Fibroblast of skin of left quadriceps (primary cell): ENCODE results near the gene APMAP.

Experiments used
- DNase-seq, 2 experiments: peaks; one replicate each; pipeline ENCODE4 v3.0.0-alpha.2; 2013; ENCODE audit warnings: low read depth in 2 of 2

APMAP gene

DNA sequence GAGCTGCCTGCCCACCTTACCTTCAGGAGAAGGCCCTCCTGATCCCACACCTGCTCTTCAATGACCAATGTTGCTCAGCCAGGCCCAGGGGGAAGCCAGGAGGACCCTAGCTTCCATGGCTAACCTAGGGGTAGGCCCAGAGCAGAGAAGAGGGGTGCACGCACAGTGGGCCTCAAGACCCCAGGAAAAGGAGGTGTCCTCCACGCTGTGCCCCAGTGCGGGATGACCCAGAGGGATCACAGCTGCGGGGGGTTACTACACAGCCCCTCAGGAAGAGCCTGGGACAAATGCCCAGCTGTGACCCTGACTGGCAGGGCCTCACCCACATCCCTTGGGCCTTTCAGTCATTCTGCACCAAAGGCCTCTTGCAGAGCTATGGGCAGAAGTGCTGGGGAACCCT, 31.6 kb upstream of the APMAP start:
- DNase-seq: no peak

- DNase-seq: no peak
Measured at GRCh38 chr20:25023356-25023755, 30.8 kb upstream of the APMAP start.

GRCh38 chr20:25022680-25023079, 30.1 kb upstream of the APMAP start:
- DNase-seq: no peak

DNA sequence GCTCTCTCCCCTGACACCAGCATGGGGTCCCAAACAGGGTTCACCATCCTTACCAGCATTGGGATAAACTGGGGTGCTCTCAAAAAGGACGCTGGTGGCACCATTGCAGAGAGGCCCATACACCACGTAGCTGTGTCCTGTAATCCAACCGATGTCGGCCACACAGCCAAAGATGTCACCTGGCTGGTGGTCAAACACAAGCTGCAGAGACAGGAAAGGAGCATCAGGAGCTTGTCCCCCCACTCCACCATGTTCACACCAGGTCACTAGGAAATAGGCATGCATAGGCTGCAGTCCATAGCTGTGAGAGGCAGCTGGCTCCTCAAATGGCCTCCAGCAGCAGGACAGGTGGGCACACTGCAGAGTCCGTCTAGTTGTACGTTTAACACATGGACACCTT, 28.8 kb upstream of the APMAP start:
- DNase-seq: no peak

DNA sequence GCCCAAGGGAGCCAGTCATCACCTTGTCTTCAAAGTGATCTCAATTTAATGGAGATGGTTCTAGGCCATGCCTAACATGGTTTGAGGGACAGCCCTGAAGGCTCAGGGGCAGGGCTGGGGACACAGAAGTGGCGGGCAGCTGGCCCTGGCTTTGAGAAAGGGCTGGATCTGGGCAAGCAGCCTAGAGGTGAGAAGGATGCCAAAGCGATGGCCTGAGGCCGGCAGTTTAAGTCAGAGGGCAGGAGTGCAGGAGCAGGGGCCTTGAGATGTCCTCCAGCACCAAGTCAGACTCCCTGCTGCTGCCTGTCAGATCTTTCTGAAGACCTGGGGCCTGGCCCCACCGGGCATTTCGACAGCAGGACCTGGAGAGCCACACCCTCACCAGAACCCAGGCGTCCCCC, 28.4 kb upstream of the APMAP start:
- DNase-seq: no peak

- DNase-seq: no peak
Measured at GRCh38 chr20:25020345-25020744, 27.8 kb upstream of the APMAP start.

DNA sequence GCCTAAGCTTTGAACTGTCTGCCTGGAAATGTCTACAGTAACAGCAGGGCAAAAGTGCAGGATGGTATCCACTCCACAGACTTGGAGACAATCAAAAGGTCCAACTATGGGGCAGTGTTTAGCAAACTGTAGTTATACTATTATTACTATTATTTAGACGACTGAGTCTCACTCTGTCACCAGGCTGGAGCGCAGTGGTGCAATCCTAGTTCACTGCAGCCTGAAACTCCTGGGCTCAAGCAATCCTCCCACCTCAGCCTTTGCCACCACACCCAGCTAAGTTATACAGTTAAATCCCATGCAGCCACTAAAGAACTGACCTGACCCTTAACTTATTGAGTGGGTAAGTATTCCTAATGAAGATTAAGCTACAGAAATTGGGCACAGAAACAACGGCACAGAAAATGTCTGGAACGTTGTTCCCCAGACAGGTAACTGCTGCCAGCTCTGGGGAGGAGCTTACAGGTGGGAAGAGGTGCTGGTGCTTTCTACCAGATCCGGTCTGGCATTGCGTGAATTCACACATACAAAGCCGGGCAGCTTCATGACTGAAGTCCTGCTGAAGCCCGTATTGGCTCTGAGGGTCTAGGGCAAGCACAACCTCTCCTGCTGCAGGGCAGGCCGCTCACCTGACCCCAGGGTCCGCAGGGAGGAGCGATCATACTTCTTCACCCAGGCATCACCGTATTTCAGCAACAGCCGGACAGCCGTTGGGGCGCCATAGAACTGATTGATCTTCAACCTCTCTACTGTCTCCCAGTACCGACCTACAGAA, 27.0 kb upstream of the APMAP start:
- no peak for DNase-seq

GRCh38 chr20:25018841-25019240, 26.3 kb upstream of the APMAP start:
- DNase-seq: no peak

DNA sequence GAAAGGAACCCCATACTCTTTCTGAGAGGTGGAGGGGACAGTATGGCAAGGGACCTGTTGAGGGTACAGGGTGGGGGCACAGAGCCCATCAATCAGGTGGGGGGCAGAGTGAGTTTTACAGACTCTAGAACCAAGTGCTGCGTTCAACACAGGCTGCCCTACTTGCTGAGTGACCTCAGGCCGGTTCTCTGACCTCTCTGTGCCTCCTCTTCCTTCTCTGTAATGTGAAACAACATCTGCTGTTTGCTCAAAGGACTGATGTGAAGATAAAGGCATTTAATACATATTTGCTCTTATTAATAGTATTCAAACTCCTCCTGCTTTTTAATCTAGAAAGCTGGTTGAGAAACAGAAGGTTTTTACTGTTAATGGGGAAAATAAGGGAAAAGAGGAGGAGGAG, 25.9 kb upstream of the APMAP start:
- DNase-seq: no peak

GRCh38 chr20:25017257-25017803, 24.8 kb upstream of the APMAP start:
- no peak for DNase-seq

- no peak for DNase-seq
Measured at GRCh38 chr20:25016471-25016870, 23.9 kb upstream of the APMAP start.

DNA sequence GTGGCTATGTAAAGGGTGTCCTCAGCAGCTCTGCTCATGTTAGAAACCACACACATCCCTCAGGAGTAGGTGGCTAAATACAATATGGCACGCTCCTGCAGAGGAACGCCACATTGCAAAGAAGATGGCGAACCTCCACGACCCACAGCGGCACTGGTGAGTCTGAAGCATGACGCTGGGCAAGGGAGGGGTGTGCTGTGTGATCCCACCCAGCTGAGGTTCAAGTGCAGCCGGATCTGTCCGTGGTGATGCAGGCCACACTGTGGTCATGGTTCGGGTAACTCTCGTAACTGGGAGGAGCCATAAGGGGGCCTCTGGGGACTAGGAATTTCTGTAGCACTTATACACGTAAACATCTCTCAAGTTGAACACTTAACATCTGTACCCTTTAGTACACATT, 23.4 kb upstream of the APMAP start:
- no peak for DNase-seq

GRCh38 chr20:25014816-25015215, 22.3 kb upstream of the APMAP start:
- no peak for DNase-seq

- no peak for DNase-seq
Measured at GRCh38 chr20:25013478-25014380, 21.2 kb upstream of the APMAP start.

DNA sequence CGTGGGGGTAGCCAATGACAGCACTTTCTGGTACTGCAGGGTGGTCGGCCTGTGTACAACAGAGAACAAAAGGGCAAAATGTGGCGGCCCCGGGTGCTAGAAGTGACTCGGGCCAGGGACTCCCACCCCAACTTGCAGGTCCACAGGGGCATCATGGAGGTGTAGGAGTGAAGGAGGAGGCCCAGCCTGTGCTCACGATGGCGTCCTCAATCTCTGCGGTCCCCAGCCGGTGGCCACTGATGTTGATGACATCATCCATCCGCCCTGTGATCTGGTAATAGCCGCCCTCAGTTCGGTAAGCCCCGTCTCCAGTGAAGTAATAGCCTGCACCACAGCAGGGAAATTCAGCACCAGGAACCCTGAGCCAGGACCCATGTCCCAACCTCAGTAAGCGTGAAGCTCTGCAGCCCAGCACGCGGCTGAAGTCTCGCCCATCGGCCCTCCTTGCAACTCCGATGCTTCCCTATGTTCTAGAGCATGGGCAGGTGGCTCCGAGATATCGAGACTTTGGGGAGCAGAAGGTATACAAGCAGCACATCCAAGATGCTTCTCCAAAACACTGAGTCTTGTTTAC, 20.2 kb upstream of the APMAP start:
- DNase-seq: no peak

- no peak for DNase-seq
Measured at GRCh38 chr20:25011831-25012241, 19.3 kb upstream of the APMAP start.

- DNase-seq: no peak
Measured at GRCh38 chr20:25011261-25011660, 18.7 kb upstream of the APMAP start.

DNA sequence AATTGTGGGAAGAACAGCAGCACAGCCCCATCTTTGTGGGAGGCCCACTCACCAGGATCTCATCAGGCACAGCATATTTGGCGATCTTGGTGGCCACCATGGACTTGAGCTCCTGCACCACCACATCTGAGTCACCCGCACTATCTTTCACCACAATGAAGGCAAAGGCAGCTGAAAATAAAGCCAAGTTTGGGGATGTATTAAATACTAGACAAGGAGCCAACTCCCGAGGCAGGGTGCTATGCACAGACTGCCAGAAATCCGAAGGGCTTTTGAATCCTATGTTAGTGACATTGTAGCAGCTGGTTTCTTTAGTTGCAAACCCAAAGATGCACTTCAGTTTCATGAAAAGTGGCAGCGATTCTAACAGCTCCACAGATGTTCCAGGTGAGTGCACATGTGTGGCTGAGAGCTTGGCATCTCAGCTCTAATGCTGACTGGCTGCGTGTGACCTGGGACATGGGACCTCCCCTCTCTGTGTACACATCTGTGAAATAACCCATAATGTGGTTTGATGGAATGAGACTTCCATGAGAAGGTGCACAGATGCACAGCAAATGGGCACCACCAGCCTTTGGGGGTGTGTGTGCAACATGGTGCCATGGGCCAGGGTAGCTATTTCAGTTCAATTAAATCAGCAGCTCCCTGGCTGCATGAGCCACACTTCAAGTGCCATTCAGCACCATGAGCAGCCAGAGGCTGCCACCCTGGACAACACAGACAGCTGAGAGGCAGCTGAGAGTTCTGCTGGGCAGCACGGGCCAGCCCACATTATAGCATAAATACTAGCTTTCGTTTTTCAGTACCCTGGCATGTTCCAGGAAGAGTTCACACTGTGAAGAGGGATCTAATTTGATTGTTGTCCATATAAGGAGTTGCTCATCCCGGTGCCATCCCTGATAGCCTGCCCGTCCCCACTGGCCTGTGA, 16.9 kb upstream of the APMAP start:
- no peak for DNase-seq

DNA sequence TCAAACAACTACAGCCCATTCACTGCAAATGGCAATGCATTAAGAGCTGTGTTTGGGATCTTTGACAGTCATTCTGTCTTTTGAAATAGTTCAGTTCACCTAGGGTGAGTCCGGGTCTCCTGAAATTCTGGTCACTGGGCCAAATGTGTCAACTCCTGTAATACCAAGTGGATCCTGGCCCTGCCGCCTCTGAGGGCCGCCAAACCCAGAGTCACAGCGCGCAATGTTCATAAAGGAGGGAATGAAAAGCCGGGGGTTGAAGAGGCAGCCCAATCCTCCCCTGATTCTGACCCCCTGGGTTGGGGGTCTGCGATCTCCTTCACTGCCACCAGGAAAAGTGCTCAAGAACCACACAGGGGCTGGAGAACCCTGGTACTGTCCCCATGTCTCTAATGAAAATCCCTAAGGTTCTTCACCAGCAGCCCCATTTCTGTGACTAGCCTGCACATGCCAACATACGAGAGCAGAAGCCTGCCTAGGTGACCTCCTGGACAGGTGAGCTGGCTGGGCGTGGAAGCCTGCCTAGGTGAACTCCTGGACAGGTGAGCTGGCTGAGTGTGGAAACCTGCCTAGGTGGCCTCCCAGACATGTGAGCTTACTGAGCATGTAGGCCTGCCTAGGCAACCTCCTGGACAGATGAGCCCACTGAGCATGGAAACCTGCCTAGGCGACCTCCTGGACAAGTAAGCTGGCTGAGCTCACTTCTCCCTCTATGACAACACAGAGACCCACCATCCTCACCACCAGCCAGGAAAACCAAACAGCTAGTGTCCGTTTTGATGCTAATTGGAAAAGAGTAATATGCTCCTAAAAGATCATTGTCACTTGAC, 16.1 kb upstream of the APMAP start:
- no peak for DNase-seq
